Activated naive CD4-positive, alpha-beta T cell treated with anti-CD3 and anti-CD28 coated beads for 36 hours (primary cell): ENCODE results near the gene SLC25A45. TPM values are rescaled to one million over a fixed set of nuclear protein-coding genes. Genes with fewer than 3 reads are reported as not detected.

ENCODE experiments used
- CTCF ChIA-PET: fragments of 350-600 bp; sonication (Branson Sonifier 250); formaldehyde crosslinking; loops from one replicate; lab custom pipeline; 2021; ENCODE audit warnings: antibody characterized with exemption; lab: Charles Lee
- DNase-seq: peaks from one replicate; pipeline ENCODE4 v3.0.0-alpha.2; 2020
- H3K27ac Mint-ChIP-seq: one replicate; pipeline ENCODE4 v1.8.0; 2021; ENCODE audit warnings: mild to moderate bottlenecking, mixed read lengths
- H3K27me3 Mint-ChIP-seq: one replicate; pipeline ENCODE4 v1.8.0; 2021; ENCODE audit warnings: low read depth, mixed read lengths
- H3K36me3 Mint-ChIP-seq: one replicate; pipeline ENCODE4 v1.8.0; 2021; ENCODE audit warnings: low read depth, mixed read lengths
- H3K4me1 Mint-ChIP-seq: one replicate; pipeline ENCODE4 v1.8.0; 2021; ENCODE audit warnings: low read depth, mixed read lengths
- H3K4me3 Mint-ChIP-seq: one replicate; pipeline ENCODE4 v1.8.0; 2021; ENCODE audit warnings: mild to moderate bottlenecking, moderate library complexity, mixed read lengths
- H3K9me3 Mint-ChIP-seq: one replicate; pipeline ENCODE4 v1.8.0; 2021; ENCODE audit warnings: mixed read lengths
- intact Hi-C: fragments of 100-400 bp; cut with micrococcal nuclease; formaldehyde crosslinking; loops from one replicate; pipeline ENCODE4 v1.15.1; 2023
- total RNA-seq, 2 experiments: library from RNA; stranded (reverse); gene quantifications; one replicate each; pipeline ENCODE4 v1.2.3, GENCODE V29; 2021

The SLC25A45 gene
- total RNA-seq, 2 experiments from 2014 or later: 10.4 to 12.1 TPM

- intact Hi-C loops: loop anchor here (1.0 kb wide), 3 partner anchors 13 to 71 kb away; no protein-coding TSS in a partner anchor
- CTCF ChIA-PET: interaction anchor here (16.8 kb wide), 1 partner anchor 78 kb away, joined by 359 read pairs; the partner anchor contains the start of gene MALAT1
- Mint-ChIP-seq H3K36me3 (peaks cover 80% of the 10 kb centered on the region), H3K9me3 (no peaks in the 10 kb centered on the region), H3K27me3 (peaks cover 14% of the 10 kb centered on the region), H3K27ac (peak overlapping the region; percentile 99), H3K4me3 (peak overlapping the region; percentile 100), H3K4me1 (peaks cover 58% of the 10 kb centered on the region)
- DNase-seq: no peak
These were observed 43.8 kb upstream of the SLC25A45 start for GRCh38 chr11:65425971-65426838.

GRCh38 chr11:65425105-65425970 lies 42.9 kb upstream of the SLC25A45 start:
- Mint-ChIP-seq H3K4me1 (peaks cover 55% of the 10 kb centered on the region), H3K9me3 (no peaks in the 10 kb centered on the region), H3K36me3 (peaks cover 80% of the 10 kb centered on the region), H3K27me3 (peaks cover 14% of the 10 kb centered on the region), H3K4me3 (peak overlapping the region; percentile 100), H3K27ac (peak overlapping the region; percentile 99)
- DNase-seq: peak; percentile 84
- intact Hi-C loops: no loop called here
- CTCF ChIA-PET: interaction anchor here (16.8 kb wide), 1 partner anchor 79 kb away, joined by 359 read pairs; the partner anchor contains the start of gene MALAT1

GRCh38 chr11:65424205-65425104 lies 42.0 kb upstream of the SLC25A45 start:
- Mint-ChIP-seq H3K27ac (peak overlapping the region; percentile 99), H3K4me1 (peaks cover 48% of the 10 kb centered on the region), H3K27me3 (peaks cover 14% of the 10 kb centered on the region), H3K9me3 (no peaks in the 10 kb centered on the region), H3K36me3 (peaks cover 77% of the 10 kb centered on the region), H3K4me3 (peak overlapping the region; percentile 100)
- CTCF ChIA-PET: interaction anchor here (0.6 to 16.8 kb wide), 3 partner anchors 8 to 80 kb away, joined by 3 to 359 read pairs (median 5); partner anchors contain the start of gene MALAT1
- intact Hi-C loops: loop anchor here (5.0 kb wide), 1 partner anchor 1193 kb away; the partner anchor contains the start of gene RBM14
- DNase-seq: peak; percentile 61

- CTCF ChIA-PET: interaction anchor here (0.6 to 16.8 kb wide), 3 partner anchors 9 to 81 kb away, joined by 3 to 359 read pairs (median 5); partner anchors contain the start of gene MALAT1
- peak; percentile 25 for DNase-seq
- intact Hi-C loops: loop anchor here (5.0 kb wide), 1 partner anchor 1194 kb away; the partner anchor contains the start of gene RBM14
- peaks cover 76% of the 10 kb centered on the region for H3K36me3 Mint-ChIP-seq
- peaks cover 42% of the 10 kb centered on the region for H3K4me1 Mint-ChIP-seq
- H3K4me3 Mint-ChIP-seq: peak overlapping the region; percentile 100
- H3K9me3 Mint-ChIP-seq: no peaks in the 10 kb centered on the region
- peak overlapping the region; percentile 99 for H3K27ac Mint-ChIP-seq
- peaks cover 14% of the 10 kb centered on the region for H3K27me3 Mint-ChIP-seq
These were observed 41.2 kb upstream of the SLC25A45 start for GRCh38 chr11:65423516-65424204.

GRCh38 chr11:65422633-65423515 lies 40.4 kb upstream of the SLC25A45 start, which contains the start of gene NEAT1:
NEAT1 (plus strand) TSS chr11:65422798.
- DNase-seq: peak; percentile 94
- H3K9me3 Mint-ChIP-seq: no peaks in the 10 kb centered on the region
- H3K4me1 Mint-ChIP-seq: peaks cover 40% of the 10 kb centered on the region
- peaks cover 14% of the 10 kb centered on the region for H3K27me3 Mint-ChIP-seq
- CTCF ChIA-PET: interaction anchor here (16.8 kb wide), 1 partner anchor 81 kb away, joined by 359 read pairs; the partner anchor contains the start of gene MALAT1
- peak within 1 kb of the TSS; percentile 99 for H3K27ac Mint-ChIP-seq
- peaks cover 71% of the 10 kb centered on the region for H3K36me3 Mint-ChIP-seq
- intact Hi-C loops: loop anchor here (1.0 to 5.0 kb wide), 4 partner anchors 74 to 1194 kb away; partner anchors contain the start of genes PCNX3, RBM14 and ZNRD2
- H3K4me3 Mint-ChIP-seq: peak within 1 kb of the TSS; percentile 100

GRCh38 chr11:65421794-65422632 lies 39.6 kb upstream of the SLC25A45 start:
- DNase-seq: peak; percentile 97
- peaks cover 40% of the 10 kb centered on the region for H3K4me1 Mint-ChIP-seq
- H3K4me3 Mint-ChIP-seq: peak overlapping the region; percentile 100
- peak overlapping the region; percentile 99 for H3K27ac Mint-ChIP-seq
- H3K9me3 Mint-ChIP-seq: no peaks in the 10 kb centered on the region
- CTCF ChIA-PET: interaction anchor here (0.6 to 16.8 kb wide), 4 partner anchors 8 to 82 kb away, joined by 3 to 359 read pairs (median 5); partner anchors contain the start of gene MALAT1
- H3K36me3 Mint-ChIP-seq: peaks cover 64% of the 10 kb centered on the region
- peaks cover 14% of the 10 kb centered on the region for H3K27me3 Mint-ChIP-seq
- intact Hi-C loops: loop anchor here (1.0 to 5.0 kb wide), 4 partner anchors 75 to 1195 kb away; partner anchors contain the start of genes PCNX3, RBM14 and ZNRD2

GRCh38 chr11:65420979-65421793 lies 38.7 kb upstream of the SLC25A45 start:
- Mint-ChIP-seq H3K27me3 (peaks cover 14% of the 10 kb centered on the region), H3K9me3 (no peaks in the 10 kb centered on the region), H3K4me3 (peak overlapping the region; percentile 100), H3K4me1 (peaks cover 39% of the 10 kb centered on the region), H3K27ac (peak overlapping the region; percentile 99), H3K36me3 (peaks cover 56% of the 10 kb centered on the region)
- peak; percentile 98 for DNase-seq
- intact Hi-C loops: loop anchor here (5.0 kb wide), 1 partner anchor 1196 kb away; the partner anchor contains the start of gene RBM14
- CTCF ChIA-PET: interaction anchor here (0.6 to 16.8 kb wide), 5 partner anchors 9 to 83 kb away, joined by 3 to 359 read pairs (median 4); partner anchors contain the start of gene MALAT1

- CTCF ChIA-PET: interaction anchor here (0.6 to 16.8 kb wide), 7 partner anchors 10 to 84 kb away, joined by 3 to 359 read pairs (median 5); partner anchors contain the start of gene MALAT1
- Mint-ChIP-seq H3K27me3 (peaks cover 14% of the 10 kb centered on the region), H3K36me3 (peaks cover 49% of the 10 kb centered on the region), H3K27ac (peak overlapping the region; percentile 99), H3K4me3 (peak overlapping the region; percentile 100), H3K4me1 (peaks cover 43% of the 10 kb centered on the region), H3K9me3 (no peaks in the 10 kb centered on the region)
- no peak for DNase-seq
- intact Hi-C loops: loop anchor here (5.0 kb wide), 1 partner anchor 1197 kb away; the partner anchor contains the start of gene RBM14
These were observed 38.1 kb upstream of the SLC25A45 start for GRCh38 chr11:65420506-65420905.
